Measurements from ENCODE around the gene PHACTR3.

PHACTR3 gene

DNA sequence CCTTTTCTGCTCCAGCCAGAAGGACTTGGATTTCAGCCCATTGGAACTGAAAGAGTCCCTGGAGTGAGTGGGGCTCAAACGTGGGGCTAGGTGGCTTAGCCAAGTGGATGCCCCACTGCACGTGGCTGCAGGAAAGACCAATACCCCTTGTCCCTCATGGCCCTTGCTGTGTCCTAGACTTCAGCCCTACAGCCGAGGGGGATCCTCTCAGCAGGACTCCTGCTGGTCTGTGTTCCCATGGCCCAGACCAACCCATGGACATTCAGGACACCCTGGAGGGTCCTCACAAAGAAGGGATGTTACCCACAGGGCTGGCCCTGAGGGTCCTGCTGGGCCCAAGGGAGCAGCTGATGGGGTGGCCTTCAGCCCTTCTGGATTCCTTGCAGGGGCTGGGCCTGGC, 30.0 kb upstream of the PHACTR3 start:
- no peak for DNase-seq

DNA sequence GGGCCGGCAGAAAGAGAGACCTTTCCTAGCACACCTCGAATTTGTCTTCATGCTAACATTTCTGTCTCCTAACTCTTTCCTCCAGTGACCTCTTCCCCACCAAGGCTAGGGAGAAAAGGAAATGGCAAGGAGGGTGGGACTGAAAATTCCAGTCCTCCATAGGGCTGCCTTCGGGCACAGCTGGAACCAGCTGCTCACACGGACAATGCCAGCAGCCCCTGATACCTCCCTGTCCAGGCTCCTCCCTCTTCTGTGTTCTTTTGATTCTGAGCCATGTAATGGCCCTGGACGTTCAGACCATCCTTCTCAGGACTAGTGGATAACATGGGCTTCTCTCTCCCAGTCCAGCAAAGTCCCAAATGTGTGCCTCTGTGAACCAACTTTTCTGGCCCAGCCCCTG, 29.1 kb upstream of the PHACTR3 start:
- no peak for DNase-seq

DNA sequence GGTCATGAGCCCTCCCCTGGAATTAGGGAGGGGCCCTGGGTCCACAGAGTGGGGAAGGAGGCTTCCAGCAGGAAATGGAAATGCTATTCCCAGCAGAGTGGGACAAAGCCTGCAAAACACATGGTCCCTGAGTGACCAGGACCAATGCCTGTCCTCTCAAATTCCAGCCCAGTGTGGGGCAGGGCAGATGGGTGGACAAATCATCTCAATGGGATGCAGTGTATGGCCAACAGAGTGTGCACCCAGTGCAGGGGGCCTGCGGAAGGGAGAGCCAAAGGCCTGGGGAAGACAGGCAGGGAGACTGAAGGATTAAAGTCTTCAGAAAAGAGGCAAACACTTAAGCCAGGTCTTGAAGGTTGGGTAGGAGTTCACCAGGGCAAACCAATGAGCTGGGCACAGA, 28.7 kb upstream of the PHACTR3 start:
- DNase-seq, result no peak

DNA sequence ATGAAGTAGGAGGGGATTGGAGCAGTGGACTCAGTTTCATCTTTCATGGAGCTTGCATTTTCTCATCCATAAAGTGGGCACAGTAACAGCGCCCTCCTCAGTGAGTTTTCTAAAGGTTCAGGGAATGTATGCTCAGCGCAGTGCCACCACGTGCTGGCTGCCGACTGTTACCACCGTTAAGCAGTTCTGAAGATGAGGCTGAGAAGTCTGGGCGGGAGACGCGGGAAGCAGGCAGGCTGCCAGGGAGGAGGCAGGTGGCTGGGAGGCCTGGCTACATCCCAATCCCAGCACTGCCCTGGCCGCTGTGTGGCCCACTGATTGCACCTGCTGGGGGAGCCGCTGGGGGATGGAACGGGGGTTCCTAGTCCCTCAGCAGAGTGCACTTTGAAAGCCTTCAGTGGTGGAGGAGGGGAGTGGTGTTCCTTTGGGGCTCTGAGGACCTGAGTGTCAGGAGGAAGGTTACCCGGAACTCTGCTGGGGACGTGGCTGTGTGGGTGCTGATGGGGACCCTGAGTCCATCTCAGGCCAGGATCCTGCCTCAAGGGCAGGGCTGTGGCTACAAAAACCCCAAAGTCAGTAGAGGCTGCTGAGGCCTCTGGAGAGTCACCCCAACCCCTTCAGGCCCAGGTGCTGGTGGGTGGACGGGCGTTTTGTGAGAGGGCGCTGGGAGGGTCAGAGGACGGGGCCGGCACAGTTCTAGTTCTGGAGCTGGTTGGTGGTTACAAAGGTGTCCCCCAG, 28.0 kb upstream of the PHACTR3 start:
- no peak for DNase-seq

DNA sequence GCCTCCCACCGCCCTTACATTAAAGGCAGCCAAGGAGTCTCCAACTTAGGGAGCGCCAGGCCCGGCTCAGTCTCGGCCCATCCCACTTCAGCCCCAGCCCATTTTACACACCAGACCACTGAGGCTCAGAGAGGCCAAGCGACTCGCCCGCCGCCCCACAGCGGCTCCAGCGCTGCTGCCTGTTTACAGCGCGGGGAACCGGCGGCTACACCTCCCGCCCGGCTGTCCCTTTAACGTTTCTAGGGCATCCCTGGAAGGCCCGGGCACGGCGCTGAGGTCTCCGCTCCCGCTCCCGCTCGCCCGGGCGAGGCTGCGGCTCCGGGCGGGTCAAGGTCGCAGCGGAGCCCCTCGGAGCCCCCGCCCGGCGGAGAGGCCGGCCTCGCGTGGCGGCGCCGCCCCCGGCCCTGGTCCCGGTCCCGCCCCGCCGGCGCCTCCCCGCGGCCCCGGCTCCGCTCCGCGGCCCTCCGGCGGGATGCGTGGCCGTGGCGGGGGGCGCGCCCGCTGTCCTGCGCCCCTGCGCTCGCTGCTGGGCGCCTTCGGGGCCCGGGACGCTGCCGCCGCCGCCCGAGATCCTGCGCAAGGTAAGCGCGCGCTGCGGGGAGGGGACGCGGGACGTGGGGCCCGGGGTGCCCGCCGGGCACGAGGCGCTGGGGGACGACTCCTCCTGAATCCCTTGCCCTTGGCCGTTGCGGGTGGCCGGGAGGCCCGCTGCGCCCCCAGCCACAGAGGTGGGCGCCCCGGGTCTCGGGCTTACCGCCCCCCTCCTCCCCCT, 27.1 kb upstream of the PHACTR3 start:
- no peak for DNase-seq

DNA sequence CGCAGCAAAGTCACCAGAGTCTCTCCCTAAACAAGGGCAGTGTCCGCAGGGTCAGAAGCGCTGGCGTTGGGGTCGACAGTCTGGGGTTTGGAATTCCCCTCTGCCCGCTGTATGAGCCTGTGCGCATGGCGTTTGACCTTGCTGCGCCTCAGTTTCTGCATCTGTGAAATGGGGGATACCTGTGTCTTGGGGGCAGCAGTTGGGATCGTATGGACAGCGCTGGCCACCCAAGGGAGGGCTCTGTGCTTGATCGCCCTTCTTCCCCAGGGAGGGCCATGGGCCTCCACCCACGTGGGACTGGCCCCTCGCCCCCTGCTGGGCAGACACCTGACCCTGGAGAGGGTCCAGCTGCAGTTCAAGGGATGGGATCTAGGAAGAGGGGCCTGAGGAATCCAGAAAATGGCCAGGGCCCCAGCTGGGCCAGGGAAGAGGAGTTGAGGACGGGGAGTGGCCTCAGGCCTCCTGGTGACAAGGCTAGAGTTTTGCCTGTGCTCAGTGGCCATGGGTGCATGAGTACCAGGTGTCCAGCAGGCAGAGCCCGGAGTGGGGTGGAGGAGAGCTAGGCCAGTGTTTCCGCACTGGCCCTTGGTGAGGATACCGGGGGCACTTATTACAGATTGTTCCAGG, 26.4 kb upstream of the PHACTR3 start:
- DNase-seq, result no peak

DNA sequence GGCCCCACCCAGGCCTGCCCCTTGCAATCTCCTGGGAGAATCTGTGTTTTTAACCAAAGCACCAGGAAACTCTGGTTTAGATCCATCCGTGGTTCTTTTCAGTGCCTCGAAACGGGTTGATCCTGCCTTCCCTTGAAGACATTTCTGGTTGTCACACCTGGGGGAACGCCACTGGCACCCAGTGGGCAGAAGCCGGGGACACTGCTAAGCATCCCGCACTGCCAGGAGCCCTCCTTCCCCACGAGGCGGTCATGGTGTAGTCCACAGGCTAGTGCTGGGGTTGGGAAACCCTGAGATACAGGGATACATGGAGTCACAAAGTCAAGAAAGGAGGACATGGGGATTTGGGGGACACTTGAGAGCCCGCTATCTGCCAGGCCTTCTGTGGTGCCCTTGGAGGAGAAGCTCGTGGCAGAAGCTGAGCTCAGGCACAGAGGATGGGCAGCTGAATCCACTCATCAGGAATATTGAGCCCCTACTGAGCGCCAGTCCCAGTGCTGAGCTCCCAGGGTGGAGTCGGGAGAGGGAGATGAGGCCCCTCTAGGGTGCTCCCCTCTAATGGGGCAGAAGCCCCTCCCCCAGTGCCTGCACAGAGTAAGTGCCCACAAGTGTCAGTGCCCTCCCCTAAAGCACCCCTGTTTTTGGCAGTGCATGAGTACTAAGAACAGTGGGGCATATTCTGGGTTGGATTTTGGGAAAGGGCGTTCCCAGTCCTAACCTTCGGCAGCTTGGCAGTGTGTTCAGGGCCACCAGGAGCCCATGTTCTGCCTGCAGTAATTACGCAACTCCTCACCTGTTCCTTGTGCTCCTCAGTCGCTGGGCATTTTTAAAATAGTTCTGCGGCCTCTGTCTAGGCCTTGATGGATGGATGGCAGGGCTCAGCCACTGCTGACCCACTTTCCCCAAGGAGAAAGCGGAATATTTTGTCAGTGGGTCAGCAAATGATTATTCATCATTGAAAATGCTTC, 25.6 kb upstream of the PHACTR3 start:
- no peak for DNase-seq

DNA sequence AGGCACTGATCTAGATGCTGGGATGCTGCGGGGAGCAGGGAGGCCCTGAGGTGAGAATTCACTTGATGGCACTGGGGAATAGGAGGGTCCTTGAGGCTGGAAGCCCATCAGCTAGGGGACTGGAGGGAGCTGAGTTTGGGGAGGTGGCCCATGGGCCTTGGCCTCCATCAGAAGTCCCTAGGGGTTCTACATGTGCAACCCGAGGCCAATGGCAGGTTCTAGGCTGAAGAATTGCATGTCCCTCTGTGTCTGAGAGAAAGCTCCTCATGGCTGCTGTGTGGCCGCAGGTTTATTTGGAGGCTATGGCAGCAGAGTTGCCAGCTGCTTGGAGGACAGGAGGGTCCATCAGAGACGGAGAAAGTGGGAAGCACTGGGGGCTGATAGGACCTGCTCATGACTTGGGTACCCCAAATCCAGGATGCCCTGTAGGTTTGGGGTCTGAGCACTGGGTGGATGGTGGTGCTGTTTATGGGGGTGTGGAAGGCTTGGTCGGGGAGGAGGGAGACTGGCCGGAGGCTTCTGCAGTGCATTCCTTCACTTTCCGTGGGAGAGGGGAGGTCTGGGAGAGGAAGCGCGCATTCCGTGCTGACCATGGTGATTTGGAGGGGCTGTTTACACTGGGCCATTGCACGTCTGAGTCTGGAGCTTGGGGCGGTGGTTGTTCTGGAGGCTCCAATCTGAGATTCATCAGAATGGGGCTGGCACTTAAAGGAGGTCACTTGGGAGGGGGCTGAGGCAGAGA, 24.8 kb upstream of the PHACTR3 start:
- no peak for DNase-seq

DNA sequence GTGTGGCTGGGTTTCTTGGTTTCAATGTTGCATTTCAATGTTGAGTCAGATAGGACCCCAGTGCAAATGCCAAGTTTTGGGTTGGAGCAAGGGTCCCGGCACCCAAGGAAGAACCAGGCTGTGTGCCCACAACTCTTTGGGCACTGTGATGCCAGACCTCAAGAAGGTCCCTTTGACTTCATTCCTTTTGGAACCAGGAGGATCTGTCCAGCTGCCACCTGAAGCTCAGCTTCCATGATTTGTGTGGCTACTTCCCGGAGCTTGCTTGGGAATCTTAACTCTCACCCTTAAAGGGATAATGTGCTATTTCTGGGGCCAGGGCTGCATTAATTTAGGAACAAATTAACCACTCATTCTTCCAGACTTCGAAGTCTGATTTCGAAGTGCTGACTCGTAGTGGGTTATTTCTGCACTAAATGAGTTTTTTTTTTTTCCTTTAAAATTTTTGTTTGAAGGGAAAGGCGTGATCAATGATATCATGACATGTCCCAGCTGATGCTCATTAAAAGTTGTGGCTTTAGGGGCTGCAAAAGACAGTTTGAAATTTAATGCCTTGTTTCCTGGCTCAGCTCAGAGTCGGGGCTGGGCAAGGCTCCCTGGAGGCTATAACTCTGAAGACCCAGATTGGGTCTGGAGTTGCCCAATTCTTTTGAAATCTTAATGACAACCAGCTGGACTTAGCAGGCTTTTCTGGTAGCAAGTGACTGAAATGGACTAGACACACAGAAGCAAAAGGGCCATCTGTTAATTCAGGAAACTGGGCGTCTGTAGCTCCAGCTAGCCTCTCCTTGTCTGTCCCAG, 24.0 kb upstream of the PHACTR3 start:
- DNase-seq, result no peak

DNA sequence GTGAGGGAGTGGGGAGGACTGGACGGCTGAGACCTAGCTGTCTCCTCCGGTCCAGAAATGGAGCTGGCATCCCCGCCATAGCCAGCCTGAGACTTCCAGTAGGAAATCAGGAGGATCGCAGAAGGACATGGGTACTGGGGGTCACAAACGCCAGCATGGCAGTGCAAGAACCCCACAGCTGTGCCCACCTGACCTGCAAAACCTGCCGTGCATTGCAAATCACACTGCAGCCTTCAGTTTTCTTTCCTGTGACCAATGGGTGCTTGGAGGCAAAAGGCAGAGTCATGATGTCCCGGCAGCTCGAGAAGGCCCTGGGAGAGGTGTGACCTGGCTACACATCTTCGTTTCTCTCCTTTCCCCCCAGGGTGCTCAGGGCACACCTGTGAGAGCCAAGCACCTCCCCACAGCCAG, 23.3 kb upstream of the PHACTR3 start:
- DNase-seq, result no peak

DNA sequence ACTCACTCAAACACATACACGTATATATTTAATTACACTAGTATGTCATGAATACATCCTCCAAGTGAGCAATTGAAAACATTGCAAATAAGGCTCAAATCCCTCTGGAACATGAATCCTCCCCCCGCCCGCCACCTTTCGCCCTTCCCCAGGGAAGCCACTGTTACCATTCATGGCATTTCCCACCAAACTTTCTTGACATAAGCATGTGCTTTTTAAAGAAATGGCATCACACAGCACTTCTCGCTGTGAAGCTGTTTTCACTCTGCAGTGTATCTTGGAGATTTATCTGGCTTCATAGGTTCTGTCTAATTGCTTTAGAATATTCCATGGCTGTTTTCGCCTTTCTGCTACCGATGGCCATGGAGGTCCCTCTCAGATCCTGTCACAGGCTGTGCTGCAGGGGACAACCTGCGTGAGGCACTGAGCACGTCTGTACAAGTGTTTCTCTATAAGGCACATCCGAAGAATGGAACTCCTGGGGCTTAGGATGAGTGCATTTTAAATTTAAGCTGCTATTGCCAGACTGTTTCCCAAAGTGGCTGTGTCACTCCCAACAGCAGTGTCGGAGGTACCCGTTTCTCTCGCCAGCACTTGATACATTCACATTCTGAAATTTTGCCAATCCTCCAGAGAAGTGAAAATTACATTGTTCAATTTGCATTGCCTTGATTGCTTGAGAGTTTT, 22.2 kb upstream of the PHACTR3 start:
- DNase-seq, result no peak

DNA sequence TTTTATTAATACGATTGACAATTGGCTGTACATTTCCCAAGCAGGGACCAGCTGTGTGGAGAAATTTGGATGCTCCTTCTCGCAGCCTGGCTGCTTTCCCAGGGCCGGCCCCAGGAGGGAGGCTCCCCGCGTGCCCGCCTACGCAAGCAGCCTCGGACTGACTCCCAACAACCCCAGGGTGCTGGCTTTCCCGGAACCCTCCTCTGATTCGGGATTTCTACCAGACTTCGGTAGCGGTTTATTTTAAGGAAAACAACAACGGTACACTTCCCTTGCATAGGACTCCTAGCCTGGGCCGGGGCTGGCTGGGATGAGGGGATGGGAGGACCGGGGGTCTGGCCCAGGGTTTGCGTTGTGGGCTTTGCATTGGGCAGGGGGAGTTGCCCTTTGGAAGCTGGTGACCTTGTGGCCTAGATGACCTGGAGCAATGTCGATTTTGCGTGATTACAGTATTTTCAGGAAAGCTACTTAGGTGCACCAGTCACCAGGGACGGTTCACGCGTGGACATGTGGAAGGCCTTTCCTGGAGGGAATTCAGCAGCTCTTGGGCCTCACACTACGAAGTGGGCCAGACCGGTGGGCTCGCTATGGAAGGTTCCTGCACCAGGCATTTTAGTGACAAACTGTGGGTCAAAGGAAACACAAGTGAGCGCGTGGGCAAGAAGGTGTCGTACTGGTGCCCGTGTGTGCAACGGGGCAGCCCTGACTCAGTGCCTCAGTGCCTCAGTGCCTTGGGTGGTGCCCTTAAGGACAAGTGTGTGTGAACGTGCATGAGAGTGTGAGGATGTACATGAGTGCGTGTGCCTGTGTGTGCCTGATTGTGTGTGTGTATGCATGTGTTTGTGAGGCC, 20.7 kb upstream of the PHACTR3 start:
- DNase-seq, result no peak

DNA sequence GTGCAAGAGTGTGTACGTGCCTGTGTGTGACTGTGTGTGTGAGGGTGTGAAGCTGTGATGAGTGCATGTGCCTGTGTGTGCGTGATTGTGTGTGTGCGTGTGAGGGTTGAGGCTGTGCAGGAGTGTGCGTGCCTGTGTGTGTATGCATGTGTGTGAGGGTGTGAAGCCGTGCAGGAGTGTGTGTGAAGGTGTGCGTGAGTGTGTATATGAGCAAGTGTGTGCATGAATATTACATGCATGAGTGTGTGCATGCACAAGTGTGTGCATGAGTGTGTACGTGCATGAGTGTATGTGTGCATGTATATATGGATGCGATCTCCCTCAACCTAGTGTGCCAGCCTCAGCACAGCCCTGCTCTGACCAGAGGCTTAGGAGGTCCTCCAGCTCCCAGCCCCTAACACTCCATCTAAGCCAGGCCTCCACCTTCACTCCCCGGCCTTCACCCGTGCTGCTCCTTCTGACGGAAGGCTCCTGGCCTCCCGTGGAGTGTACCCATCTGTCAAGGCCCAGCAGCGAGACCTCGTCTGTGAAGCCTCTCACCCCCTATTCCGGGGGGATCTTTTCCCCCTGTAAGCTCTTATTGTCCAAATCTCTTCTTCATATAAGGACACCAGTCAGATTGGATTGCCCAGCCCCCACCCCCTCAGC, 19.9 kb upstream of the PHACTR3 start:
- no peak for DNase-seq

DNA sequence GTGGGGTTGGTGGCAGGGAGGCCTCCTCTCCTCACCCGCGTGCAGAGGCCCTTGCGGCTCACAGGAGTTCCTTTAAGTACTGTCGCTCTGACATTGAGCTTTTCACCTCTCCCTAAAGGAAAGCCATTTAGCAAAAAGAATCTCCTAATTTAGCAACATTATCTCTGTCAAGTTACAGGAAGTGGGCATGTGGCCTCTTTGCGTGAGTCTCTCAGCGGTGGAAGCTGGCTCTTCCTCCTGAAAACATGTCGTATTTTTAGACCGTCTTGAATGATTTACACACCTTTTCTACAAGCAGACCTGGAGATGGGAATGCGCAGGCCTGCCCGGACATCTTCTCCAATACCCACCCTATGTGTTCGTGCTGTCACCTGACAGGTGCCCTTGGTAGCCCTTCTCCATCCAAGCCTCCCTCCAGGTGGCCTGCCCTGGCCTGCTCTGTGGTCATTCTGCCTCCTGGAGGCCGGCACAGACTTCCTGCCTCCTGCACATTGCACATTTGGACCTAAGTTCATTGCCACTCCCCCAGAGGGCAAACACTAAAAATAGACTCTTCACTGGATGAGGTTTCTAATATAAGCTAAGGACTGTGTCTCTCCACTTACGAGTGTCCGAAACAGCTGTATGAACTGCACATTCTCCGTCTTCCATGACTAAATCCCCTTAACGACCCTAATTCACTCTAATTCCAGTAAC, 18.5 kb upstream of the PHACTR3 start:
- no peak for DNase-seq

DNA sequence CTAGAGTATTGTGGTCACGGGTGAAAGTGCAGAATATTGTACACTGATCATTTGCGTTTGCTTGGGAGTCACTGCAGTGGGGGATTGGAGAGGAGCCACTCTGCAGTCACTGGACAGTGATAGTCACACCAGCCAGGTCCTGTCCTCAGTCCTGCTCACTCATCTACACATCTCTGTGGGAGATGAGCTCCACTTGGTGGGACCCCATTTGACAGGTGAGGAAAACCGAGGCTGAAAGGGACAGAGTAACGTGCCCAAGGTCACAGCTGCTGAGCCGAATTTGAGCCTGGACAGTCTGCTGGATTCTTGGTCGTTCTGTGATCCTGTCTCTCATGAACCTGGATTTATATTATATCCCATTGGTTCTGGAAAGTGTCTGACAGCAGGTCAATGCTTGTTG, 17.7 kb upstream of the PHACTR3 start:
- no peak for DNase-seq

DNA sequence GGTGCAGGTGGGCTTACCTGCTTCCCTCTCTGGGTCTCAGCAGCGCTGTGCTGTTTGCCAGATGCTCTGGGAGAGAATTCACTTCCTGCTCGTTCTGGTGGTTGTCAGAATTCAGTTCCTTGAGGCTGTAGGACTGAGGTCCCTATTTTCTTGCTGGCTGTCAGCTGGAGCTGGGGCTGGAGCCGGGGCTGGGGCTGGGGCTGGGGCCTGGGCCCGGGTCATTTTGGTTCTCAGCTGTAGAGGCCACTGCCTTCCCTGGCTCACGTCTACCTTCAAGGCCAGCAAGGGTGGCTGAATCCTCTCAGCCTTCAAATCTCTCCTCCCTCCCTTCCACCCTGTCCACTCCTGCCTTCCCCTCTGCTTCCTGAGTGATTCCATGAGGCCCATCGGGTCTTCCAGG, 16.8 kb upstream of the PHACTR3 start:
- DNase-seq, result no peak

DNA sequence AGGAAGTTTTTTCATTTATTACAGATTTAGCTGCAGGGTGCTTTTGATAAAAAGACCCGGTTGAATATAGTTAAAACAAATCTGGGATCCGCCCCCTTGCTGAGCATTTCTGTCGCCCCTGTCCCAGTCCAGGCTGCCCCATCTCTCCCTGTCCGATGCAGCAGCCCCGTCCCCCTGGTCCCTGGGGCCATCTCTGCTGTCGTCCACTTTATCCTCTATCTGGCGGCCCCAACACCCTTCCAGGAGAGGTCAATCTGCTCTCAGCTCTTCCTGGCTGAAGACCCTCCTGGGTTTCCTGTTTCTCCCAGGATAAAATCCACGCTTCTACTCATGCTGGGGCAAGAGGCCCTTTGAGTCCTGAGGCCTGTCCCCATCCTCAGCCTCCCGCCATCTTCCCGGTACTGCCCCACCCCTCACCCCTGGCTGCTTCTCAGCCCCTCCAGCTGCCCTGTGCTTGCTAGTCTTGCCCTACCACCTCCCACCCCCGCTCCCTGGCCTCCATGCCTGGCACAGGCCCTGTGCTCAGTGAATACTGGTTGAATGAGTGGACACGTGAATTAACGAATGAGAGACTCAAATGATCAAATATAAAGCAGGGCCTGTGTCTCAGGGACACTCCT, 16.0 kb upstream of the PHACTR3 start:
- no peak for DNase-seq

DNA sequence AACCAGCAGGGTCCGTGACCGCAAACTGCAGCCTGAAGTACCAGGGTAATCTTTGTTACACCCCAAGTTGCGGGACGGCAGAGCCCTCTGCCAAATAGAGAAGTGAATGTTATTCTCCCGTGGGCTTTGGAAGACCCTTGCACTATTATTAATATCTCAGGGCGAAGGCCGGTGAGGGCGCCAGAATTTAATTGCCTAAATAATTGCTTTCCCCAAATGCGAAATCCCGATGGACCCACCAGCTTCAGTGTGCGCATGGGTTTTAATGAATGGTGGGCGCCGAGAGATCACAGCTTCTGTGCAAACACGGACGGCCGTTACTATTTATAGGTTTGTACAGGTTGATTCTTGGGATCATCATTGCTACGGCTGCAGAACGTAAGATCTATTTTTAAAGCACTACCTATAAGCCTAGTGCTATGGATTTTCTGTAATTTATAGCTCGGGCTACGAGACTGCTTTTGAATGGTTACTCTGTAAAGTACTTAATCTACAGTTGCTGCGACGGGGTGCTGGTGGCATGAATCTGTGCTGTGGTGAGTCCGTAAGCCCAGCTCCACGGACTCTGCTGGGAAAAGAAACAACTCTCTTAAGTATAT, 15.2 kb upstream of the PHACTR3 start:
- no peak for DNase-seq

Measured in bone marrow (tissue), 2 donors.